HG02642 (cell line): Measurements from ENCODE around the gene TAF1C.

Experiments
- ATAC-seq: cut with Tn5 transposase; IDR thresholded peaks from one replicate; pipeline ENCODE4 v1.9.1; 2021; ENCODE audit warnings: mild to moderate bottlenecking; ENCODE audit not compliant: unreplicated experiment, poor library complexity

Gene TAF1C

DNA sequence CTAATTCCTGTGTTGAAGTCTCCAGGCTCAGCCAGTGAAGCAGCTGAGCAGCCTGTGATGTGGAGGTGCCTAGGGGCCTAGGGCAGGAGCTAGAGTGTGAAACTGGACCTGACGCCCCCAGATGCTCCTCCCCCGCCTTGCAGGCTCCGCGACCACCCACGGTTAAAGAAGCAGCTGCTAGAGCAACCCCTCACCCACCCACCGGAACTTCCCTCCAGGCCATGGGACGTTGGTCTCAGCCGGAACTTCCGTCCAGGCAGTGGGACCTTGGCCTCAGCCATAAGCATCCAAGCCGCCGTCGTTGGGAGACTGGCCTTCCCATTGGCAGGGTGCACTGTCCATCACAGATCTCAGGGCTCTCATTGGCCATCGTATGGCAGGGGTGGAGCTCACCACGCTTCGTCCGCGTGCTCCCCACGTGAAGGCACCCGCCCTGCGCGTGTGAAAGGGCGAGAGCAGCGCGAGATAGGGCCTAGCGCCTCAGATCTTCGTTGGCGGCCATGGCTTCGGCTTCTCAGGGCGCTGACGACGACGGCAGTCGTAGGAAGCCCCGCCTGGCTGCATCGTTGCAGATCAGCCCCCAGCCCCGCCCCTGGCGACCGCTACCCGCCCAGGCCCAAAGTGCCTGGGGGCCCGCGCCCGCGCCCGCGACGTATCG, 4.0 kb upstream of the TAF1C start, which contains the start of gene ADAD2:
Gene ADAD2, plus strand, starts transcription at position 427 of the 658 bp plus-strand sequence. Its CDS starts 74 bp downstream, at position 501.
- no peak for ATAC-seq

DNA sequence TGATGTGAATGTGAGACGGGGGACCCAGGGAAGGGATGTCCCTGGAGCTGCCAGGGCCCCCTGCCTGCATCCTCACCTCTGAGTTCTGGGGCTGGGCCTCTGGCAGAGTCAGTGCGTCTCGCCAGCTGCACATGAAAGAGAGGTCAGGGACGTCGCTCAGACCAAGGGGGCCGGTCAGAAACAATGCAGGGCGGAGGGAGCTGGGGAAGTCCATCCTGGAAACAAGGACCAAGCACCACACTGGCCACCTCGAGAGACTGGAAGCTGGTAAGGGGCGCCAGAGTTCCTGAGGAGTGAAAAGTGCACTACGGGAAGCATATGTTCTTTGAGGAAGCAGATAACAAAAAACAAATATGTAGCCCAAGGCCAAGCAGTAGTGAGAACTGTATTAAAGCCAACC, 2.1 kb downstream of the TAF1C start:
- no peak for ATAC-seq

DNA sequence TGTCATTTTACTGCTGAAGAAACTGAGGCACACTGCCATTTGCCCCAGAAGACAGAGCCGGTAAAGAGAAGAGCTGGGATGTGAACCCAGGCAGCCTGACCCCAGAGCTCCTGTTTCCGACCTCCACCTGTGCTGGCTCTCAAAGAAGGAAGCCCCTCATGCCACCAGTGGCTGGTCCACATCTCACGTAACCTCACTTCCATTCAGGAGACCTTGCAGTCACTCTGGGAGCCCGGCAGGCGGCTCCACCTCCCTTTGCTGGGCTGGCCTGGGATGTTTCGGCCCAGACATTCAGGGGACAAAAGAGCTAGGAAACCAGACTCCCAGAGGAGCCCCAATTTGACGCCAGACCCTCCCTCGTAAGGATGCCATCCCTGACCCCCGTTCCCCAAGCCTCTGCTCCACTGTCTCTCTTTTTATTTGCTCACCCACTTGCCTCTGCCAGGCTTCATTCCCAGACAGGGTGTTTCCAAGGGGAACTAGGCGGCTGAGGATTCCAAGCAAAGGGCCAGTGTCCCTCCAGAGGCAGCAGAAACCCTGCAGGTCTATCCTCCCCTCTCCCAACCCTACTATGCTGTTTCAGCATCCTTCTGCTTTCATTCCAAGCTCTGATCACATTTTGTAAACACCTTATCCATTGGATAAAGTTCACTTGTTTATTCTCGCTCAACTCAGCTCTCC, 2.8 kb downstream of the TAF1C start:
- no peak for ATAC-seq

DNA sequence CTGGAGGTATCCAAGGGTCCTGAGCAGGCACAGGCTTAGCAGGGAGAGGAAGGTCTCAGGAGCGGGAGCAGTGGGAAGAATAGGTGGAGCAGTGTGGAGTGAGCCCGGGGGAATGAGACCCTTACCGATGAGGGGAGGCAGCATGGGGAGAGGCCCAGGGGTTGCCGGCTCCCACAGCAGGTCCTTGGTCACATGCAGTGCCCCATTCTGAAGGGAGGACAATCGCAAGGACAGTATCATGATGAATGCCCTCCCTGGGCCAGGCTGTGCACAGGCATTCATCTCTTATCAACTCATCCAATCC, 3.3 kb downstream of the TAF1C start:
- ATAC-seq = no peak

DNA sequence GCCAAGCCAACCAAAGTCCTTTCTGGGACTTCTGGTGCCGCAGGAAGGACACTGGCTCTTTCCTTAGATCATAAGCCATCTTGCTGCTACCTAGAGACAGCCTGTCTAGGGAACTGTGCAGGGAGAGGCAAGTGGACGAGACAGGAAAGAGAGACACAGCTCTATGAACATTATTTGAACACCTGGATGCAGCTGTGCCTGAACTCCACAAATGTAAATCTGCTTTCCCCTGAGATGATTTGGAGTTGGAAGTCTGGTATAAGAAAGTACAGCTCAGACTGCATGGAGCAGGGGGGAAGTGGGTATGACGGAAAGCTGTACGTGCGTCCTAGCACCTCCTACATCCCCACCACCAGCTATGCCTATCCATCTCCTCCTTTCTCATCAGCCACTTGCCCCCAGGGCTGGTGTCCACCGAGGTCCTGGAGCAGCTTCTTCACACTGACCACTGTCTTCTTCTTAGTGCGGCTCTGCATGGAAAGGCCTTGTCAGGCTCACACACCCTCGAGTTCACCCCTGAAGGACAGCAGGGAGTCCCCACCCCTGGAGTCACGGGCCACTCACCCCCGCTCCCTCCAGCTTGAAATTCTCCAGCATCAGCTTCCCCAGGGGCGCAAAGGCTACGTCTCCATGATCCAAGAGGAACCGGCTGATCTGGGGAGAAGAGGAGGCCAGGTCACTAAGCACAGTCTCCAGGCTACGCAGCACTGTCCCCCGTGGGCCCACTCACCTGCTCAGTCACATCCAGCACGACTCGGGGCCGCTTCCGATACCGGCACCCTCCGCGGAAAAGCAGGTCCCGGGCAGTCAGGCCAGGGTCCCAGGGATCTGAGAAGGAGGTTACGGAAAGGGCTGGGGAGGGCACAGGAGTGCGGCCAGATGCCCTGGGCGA, 3.9 kb downstream of the TAF1C start:
- no peak for ATAC-seq

DNA sequence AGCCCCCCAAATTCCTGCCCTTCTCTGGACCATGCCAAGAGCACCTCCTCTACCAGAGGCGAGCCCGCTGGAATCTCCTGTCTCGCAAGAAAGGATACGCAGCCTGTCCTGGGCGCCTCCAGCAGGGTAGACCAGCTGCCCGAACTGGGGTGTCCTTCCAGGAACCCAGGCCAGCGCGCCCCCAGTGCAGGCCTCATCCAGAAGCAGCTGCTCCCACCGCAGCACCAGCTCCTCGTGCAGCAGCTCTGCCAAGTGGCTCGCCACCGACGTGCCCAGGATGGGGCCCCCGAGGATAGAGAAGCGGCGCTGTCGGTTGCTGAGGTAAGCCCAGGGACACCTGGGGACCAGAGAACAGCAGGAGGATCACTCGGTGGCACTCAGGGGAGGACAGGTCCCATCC, 4.8 kb downstream of the TAF1C start:
- ATAC-seq = no peak

DNA sequence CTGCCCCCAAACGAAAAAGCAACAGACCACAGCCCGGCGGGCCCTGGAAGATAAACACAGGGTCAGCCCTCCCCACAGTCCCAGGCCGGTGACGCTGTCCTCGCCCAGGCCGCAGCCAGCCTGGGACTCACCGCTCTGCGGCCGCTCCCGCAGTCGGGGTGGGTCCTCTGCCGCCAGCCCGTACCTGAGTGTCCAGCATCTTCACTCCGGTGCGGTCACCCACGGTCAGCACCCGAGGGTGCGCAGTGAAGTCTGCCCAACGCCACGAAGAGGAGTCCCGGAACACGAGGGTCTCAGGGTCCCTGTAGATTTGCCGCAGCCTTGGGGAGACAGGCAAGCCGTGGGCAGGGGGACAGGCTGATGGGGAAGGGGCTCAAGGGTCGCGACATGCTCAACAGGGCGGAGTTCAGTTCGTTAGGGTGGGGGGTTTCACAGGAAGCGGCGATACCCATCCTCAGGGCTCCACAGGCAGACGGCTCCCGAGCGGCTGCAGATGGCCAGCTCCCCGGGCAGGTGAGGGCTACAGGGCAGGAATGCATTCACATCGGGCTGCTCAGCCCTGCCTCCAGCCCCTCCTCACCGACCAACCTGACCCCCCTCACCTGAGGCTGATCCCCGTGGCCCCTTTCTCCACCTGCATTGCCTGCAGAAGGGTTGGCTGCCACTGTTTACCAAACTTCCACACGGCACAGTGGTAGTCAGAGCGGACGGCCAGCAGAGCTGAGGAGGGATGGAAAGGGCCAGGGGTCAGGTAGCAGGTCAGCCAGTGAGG, 5.5 kb downstream of the TAF1C start:
- no peak for ATAC-seq

DNA sequence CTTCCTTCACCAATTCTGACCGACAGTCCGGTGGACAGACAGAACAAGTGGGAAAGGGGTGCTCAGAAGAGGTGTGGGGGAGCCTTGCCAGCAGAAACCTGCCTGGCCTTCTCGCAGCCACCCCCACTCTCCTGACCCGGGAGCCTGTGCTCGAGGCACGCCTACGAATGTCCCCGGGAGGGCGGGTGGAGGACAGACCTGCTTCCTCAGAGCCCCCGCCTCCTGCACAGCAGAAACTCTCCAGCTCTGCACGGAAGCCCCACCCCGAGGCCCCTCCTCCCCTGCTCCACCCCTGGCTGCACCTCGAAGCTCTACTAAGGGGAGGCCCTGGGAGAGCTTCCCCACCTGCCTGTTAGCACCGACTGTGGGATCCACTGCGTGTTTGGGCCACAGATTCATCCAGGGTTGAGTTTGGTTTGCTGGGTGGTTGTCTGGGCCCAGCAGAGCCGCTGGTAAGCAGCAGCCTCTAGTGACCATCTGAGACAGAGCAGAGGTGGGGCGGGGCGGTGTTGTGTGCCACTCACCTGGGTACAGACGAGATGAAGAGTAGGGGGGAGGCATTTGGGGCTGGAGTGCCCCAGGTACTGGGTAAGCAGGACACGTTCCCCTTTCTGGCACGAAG, 6.2 kb downstream of the TAF1C start:
- no peak for ATAC-seq

DNA sequence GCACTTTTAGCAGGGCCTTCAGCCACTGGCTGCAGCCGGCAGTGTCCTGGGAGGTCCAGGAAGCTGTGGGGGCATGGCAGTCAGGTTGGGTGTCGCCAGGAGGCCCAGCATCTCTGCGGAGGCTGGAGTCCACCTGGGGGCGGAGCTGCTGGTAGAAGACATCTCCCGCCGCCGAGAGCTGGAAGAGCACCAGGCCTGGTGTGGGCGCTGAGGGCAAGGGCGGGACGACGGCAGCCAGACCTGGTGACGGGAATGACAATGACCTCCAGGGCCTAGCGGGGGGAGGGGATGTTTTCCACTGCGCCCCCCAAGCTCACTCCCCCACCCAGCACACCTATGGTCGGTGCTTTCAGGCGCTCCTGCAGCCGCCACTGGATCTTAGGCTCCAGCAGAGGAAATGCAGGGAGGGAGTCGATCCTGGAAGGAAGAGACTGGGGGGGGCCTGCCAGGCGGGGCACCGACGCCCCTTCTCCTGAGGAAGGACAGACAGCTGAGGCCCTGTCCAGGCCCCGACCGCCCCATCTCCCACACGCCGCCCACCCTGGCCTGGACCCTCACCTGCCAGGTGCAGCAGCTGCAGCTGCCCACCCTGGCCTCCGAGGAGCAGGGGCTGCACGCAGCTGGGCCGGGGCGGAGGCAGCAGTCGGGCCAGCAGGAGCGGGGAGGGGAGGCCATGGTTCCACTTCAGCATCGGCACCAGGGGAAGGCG, 7.1 kb downstream of the TAF1C start:
- no peak for ATAC-seq

DNA sequence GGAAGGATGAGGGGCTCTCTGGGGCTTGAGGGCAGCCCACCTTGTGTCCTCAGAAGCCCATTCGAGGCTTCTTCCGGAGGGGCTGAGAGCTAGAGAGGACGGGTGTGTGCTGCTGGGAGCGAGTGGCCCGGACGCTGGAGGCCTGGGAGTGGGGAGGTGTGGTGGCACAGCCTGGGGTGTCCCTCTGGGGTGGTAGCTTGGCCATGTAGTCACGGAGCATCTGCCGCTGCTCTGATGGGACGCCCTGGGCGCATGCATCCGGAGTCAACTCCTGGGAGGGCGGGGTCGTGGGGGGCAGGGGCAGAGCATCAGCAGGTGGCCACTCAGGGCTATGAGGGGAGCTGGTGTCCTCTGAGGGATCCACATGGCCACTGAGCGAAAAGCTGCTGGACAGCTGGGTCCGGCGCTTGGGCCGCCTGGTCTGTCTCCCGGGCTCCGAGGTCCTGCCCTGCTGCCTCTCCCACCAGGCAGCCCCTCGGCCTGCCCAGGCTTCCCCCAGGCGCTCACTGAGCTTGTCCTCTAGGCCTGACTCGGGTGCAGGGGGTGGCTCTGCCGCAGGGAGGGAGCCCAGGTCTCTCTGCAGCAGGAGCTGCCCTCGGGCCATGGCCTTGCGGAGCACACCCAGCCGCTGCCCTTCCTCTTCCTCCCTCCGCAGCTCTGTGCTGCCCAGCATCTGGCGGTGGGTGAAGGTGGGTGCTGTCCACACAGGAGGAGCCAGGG, 7.8 kb downstream of the TAF1C start:
- no peak for ATAC-seq

DNA sequence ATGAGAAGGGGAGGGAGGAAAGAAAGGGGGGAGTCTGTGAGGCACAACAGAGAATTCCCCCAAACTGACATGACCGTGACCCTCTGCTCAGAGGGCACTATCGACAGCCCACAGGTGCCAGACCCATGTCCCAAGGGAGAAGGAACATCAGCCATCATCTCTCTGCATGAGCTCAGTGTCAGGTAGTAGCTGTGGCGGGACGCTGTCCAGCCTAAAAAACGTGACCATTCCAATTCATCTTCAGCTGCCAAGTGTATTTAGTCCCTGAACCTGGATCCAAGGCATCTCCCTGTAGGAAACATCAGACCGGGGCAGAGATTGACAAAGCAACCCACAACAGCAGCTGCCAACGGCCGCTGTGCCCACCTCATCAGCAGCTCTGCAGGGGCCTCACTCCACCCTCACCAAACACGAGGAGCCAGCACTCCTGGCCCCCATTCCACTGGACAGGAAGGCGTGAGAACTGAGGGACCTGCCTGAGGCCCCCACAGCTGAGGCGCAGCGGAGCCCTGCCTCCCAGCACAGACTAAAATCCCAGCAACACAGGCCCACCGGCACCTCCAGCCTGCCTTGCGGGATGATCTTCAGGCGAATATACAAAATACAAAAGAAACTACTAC, 8.6 kb downstream of the TAF1C start:
- ATAC-seq = no peak

DNA sequence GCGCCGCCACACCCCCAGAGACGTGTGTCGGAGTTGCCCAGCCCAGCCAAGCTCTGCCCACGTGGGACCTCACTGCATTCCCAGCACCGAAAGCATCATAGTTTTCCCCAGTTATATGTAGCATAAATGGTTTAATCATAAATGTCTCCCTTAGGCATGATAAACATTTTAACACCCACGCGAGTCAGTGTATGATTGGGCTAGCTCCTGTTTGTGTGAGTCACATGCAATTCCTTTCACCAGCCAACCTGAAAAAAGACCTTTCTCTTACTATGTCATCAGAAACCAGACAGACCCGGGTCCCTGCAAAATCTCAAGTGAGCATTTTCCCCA, 9.2 kb downstream of the TAF1C start:
- no peak for ATAC-seq

DNA sequence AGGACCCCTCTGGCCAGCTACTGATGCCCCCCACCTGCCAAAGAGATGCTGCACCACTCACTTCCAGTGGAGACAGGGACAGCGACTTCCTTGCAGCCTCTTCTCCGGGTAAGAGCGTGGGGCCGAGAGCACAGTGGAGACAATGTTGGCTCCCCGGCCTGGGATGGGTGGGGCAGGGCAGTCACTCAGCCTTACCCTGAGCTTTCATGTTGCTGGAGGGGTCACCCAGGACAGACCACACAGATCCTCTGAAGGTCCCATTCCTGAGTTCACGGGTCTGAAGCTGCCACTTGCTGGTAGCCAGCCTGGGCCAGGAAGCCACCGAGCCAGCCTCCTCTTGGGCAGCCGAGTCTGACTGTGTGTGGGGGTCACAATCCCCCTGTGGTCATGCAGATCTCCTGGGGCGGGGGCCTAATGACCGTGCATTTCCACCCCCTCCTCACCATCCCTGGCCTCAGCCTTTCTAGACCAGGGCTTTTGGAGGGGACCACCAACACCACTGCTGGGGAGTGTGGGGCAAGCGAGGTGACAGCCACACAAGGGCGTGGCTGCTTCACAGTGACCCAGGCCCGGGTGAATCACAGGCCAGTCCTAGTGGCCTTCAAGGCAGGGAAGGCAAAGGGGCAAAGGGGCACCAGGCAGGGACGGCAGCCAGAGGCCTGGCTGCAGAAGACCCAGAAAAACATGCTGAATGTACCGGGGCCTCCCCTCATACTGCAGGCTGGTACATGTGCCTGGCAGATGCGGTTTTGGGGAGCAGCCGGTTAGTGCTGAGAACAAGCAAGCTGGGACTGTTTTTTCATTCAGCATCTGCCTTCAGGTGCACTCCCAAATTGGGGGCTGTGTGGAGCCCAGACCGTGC, 10.4 kb downstream of the TAF1C start:
- ATAC-seq = no peak

DNA sequence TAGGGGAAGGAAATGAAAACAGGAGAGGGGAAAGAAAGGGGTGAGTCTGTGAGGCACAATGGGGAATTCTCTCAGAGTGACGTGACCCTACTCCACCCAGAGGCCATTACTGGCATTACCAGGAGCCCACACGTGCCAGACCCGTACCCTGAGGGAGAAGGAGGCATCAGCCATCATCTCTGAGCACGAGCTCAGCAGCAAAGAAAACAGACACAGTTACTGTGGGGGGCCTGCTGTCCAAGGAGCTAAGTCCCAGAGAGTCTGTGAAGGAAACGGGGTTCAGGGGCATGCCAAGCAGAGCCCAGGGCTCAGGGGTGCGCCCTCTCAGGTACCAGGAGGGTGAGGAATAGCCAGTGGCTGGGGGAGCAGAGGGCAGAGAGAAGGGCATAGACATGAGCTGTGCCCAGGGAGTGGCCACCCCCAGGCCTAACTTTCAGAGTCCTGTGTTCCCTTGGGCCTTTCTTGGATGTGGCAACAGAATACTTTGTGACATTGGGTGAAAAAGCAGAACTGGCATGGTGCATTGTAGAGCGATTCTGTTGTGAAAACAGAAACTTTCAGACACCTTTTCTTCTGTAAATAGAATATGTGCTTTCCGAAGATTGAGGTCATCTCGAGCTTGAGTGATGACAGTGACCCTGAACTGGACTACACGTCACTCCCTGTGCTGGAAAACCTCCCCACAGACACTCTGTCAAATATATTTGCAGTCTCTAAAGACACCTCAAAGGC, 11.3 kb downstream of the TAF1C start:
- ATAC-seq = no peak

DNA sequence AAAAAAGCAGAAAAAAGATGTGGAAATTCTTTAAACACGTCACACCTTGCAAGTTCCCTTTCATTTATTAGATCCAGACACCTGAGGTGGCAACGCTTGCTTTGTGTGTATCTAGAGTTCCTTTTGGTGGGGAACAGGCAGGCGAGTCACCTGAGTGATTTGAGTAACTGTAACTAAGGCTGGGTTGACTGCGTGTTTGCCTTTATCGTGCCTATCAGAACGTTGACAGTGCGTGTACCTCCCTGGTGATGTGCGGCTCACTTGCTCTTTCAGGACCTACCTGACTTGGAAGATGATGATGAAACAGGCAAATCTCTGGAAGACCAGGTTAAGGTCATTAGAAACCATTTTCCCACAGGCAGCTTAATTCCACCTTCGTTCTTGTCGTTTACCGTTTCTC, 12.5 kb downstream of the TAF1C start:
- ATAC-seq = no peak

DNA sequence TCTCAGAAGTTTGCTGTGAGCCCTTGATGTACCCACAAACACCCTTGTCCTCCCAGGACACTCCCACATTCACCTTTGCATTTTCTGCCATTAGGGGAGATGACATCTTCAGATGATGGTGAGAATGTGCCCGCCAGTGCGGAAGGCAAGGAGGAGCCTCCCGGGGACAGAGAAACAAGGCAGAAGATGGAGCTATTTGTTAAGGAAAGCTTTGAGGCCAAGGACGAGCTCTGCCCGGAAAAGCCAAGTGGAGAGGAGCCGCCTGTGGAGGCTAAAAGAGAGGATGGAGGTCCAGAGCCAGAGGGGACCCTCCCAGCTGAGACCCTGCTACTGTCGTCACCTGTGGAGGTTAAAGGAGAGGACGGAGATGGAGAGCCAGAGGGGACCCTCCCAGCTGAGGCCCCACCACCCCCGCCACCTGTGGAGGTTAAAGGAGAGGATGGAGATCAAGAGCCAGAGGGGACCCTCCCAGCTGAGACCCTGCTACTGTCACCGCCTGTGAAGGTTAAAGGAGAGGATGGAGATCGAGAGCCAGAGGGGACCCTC, 17.0 kb downstream of the TAF1C start:
- ATAC-seq = no peak
